SU-DHL-6 (cell line): ENCODE measurements around the gene ZBTB45.

Source experiments
- CTCF ChIP-seq: fragments of 200-600 bp; sonication (generic); IDR thresholded peaks from one replicate; pipeline ENCODE4 v1.5.1; 2017; ENCODE audit warnings: antibody characterized with exemption, mild to moderate bottlenecking, low read length, moderate library complexity; ENCODE audit not compliant: insufficient read depth, poor library complexity, severe bottlenecking
- EZH2phosphoT487 ChIP-seq: fragments of 200-600 bp; sonication (generic), shearing (Covaris generic); conservative IDR thresholded peaks from 2 replicates; pipeline ENCODE4 v1.6.1; 2018; ENCODE audit warnings: mild to moderate bottlenecking, antibody characterized with exemption, low read length, moderate library complexity, mixed read lengths

- no peak for TF ChIP-seq CTCF
- TF ChIP-seq EZH2phosphoT487, result no peak
Measured at GRCh38 chr19:58536852-58537798, 17.5 kb upstream of the ZBTB45 start.
